Measurements from ENCODE around the gene CYSRT1. TPM values are rescaled to one million over a fixed set of nuclear protein-coding genes. Genes with fewer than 3 reads are reported as not detected.
A peak's percentile ranks its signal among the peaks of the same experiment; 100 is the strongest.

CYSRT1 gene
- total RNA-seq, 3 donors from 2014 or later: not detected

GRCh38 chr9:137191691-137192447 lies 33.1 kb upstream of the CYSRT1 start:
- no peak for ATAC-seq
- TF ChIP-seq, protein P1, sequence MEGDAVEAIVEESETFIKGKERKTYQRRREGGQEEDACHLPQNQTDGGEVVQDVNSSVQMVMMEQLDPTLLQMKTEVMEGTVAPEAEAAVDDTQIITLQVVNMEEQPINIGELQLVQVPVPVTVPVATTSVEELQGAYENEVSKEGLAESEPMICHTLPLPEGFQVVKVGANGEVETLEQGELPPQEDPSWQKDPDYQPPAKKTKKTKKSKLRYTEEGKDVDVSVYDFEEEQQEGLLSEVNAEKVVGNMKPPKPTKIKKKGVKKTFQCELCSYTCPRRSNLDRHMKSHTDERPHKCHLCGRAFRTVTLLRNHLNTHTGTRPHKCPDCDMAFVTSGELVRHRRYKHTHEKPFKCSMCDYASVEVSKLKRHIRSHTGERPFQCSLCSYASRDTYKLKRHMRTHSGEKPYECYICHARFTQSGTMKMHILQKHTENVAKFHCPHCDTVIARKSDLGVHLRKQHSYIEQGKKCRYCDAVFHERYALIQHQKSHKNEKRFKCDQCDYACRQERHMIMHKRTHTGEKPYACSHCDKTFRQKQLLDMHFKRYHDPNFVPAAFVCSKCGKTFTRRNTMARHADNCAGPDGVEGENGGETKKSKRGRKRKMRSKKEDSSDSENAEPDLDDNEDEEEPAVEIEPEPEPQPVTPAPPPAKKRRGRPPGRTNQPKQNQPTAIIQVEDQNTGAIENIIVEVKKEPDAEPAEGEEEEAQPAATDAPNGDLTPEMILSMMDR (IDR thresholded peaks at IDR 0.05): no peak
- no peak for DNase-seq
- no peak overlapping the region for H3K4me3 ChIP-seq
- intact Hi-C loops (cut with DNase I, micrococcal nuclease): no loop called here
- peaks cover 63% of the 10 kb centered on the region for H3K4me1 ChIP-seq (ENCODE audit: low read depth)
- H3K36me3 ChIP-seq (ENCODE audit: low read depth): no peaks in the 10 kb centered on the region
- no peaks in the 10 kb centered on the region for H3K9me3 ChIP-seq

DNA sequence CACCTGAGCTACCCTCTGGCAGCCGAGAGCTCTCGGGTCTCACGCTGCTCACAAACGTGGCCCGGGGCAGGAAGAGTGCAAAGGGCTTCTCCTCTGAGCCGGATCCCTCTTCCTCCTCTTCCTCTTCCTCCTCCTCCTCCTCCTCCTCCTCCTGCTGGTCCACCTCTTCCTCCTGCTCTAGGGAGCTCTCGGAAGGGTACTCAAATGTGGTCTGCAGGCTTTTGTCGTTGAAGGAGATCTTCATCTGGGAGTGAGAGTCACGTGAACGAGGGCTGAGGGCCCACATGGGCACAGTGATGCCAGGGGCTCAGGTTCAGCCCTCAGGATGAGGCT lies 32.6 kb upstream of the CYSRT1 start:
- H3K36me3 ChIP-seq (ENCODE audit: low read depth): no peaks in the 10 kb centered on the region
- DNase-seq: no peak
- H3K4me3 ChIP-seq: no peak overlapping the region
- H3K9me3 ChIP-seq: no peaks in the 10 kb centered on the region
- peaks cover 60% of the 10 kb centered on the region for H3K4me1 ChIP-seq (ENCODE audit: low read depth)
- ATAC-seq: no peak
- TF ChIP-seq, protein P1 (IDR thresholded peaks at IDR 0.05): no peak
- intact Hi-C loops (cut with DNase I, micrococcal nuclease): no loop called here

- DNase-seq (peak in 1 of 3 donors; percentile 33), ATAC-seq (no peak)
- TF ChIP-seq, protein P1 (IDR thresholded peaks at IDR 0.05): no peak
- Histone ChIP-seq H3K36me3 (ENCODE audit: low read depth) (no peaks in the 10 kb centered on the region), H3K4me1 (ENCODE audit: low read depth) (peaks cover 60% of the 10 kb centered on the region), H3K4me3 (no peak overlapping the region), H3K9me3 (no peaks in the 10 kb centered on the region)
- intact Hi-C loops (cut with DNase I, micrococcal nuclease): no loop called here
Observed at GRCh38 chr9:137192859-137193258, 32.1 kb upstream of the CYSRT1 start.

DNA sequence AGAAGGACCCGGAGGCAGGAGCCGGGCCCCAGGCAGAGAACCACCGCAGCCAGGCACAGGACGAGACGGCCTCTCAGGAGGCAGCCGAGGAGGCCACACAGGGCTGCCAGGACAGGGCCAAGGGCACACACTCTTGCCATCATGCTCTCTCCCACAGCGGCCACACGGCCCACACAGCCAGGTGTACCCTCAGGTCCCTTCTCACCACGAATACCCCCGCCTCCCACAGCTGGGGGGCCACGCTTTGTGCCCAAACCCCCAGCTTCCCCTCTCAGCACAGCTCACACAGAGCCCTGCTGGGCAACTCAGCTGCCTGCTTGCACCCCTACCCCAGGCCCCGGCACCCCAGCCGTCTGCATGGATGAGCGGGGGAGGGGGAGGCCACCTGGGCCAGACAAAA lies 31.2 kb upstream of the CYSRT1 start:
- intact Hi-C loops (cut with DNase I, micrococcal nuclease): no loop called here
- no peak for DNase-seq
- H3K36me3 ChIP-seq (ENCODE audit: low read depth): no peaks in the 10 kb centered on the region
- TF ChIP-seq, protein P1 (IDR thresholded peaks at IDR 0.05): no peak
- no peak overlapping the region for H3K4me3 ChIP-seq
- no peaks in the 10 kb centered on the region for H3K9me3 ChIP-seq
- H3K4me1 ChIP-seq (ENCODE audit: low read depth): peaks cover 64% of the 10 kb centered on the region
- no peak for ATAC-seq

DNA sequence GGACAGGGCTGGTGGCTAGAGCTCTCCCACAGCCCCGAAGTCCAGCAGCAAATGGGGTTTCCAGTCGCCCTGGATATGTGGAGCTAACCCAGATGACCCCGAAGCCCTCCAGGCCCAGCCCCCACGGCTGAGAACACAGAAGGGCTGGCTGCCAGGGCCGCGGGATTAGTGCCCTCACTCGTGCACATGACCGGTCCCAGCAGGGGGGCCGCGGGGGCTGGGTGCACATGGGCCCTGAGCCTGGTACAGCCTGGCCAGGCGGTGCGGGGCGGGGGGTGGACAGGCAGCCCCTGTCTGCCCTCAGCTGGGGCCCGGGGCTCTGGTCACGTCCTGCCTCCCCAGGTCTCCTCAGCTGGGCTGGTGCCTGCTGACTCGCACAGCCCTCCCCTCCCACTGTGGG lies 30.6 kb upstream of the CYSRT1 start:
- ATAC-seq (no peak), DNase-seq (peak in 2 of 3 donors; percentile 43 to 62)
- Histone ChIP-seq H3K36me3 (ENCODE audit: low read depth) (no peaks in the 10 kb centered on the region), H3K9me3 (no peaks in the 10 kb centered on the region), H3K4me1 (ENCODE audit: low read depth) (peaks cover 65% of the 10 kb centered on the region), H3K4me3 (no peak overlapping the region)
- intact Hi-C loops (cut with DNase I, micrococcal nuclease): no loop called here
- TF ChIP-seq, protein P1 (IDR thresholded peaks at IDR 0.05): no peak
